Measurements from ENCODE around the gene ANKRD60.
A peak's percentile ranks its signal among the peaks of the same experiment; 100 is the strongest.

The ANKRD60 gene

GRCh38 chr20:58214310-58214709 lies 14.1 kb downstream of the ANKRD60 start:
- no peak for TF ChIP-seq CTCF (conservative IDR thresholded peaks at IDR 0.05; ENCODE audit: low read depth, low read length)
- no peak overlapping the region for H3K4me3 ChIP-seq (ENCODE audit: low read length)
- DNase-seq (ENCODE audit: low read depth), result no peak

- no peak overlapping the region for H3K4me3 ChIP-seq (ENCODE audit: low read length)
- TF ChIP-seq CTCF (conservative IDR thresholded peaks at IDR 0.05; ENCODE audit: low read depth, low read length), result no peak
- no peak for DNase-seq (ENCODE audit: low read depth)
These were observed 14.7 kb downstream of the ANKRD60 start for GRCh38 chr20:58213716-58214115.

GRCh38 chr20:58213121-58213520 lies 15.3 kb downstream of the ANKRD60 start:
- no peak overlapping the region for H3K4me3 ChIP-seq (ENCODE audit: low read length)
- no peak for TF ChIP-seq CTCF (conservative IDR thresholded peaks at IDR 0.05; ENCODE audit: low read depth, low read length)
- no peak for DNase-seq (ENCODE audit: low read depth)

GRCh38 chr20:58212636-58213035 lies 15.8 kb downstream of the ANKRD60 start:
- no peak for TF ChIP-seq CTCF (conservative IDR thresholded peaks at IDR 0.05; ENCODE audit: low read depth, low read length)
- no peak overlapping the region for H3K4me3 ChIP-seq (ENCODE audit: low read length)
- no peak for DNase-seq (ENCODE audit: low read depth)

GRCh38 chr20:58210398-58210747 lies 18.1 kb downstream of the ANKRD60 start:
- TF ChIP-seq CTCF (conservative IDR thresholded peaks at IDR 0.05; ENCODE audit: low read depth, low read length), result no peak
- DNase-seq (ENCODE audit: low read depth), result no peak
- no peak overlapping the region for H3K4me3 ChIP-seq (ENCODE audit: low read length)

- no peak for DNase-seq (ENCODE audit: low read depth)
- peak; percentile 100 for TF ChIP-seq CTCF (conservative IDR thresholded peaks at IDR 0.05; ENCODE audit: low read depth, low read length)
- no peak overlapping the region for H3K4me3 ChIP-seq (ENCODE audit: low read length)
These were observed 18.6 kb downstream of the ANKRD60 start for GRCh38 chr20:58209652-58210397.

- DNase-seq (ENCODE audit: low read depth), result no peak
- no peak for TF ChIP-seq CTCF (conservative IDR thresholded peaks at IDR 0.05; ENCODE audit: low read depth, low read length)
- no peak overlapping the region for H3K4me3 ChIP-seq (ENCODE audit: low read length)
These were observed 19.5 kb downstream of the ANKRD60 start for GRCh38 chr20:58208944-58209343.

All from retinal pigment epithelial cell (primary cell).